Esophagus muscularis mucosa (tissue), 4 donors: ENCODE results near the gene WDR48.

Experiments used
- EP300 ChIP-seq: sonication (generic); formaldehyde crosslinking; IDR thresholded peaks from one replicate; pipeline ENCODE4 v1.6.1; 2017; ENCODE audit warnings: antibody characterized with exemption
- POLR2A ChIP-seq: fragments of 450-650 bp; IDR thresholded peaks from one replicate; pipeline ENCODE4 v1.6.1; 2017; ENCODE audit warnings: antibody characterized with exemption, moderate library complexity, mild to moderate bottlenecking, low read depth
- TF ChIP-seq, protein P1 (sequence below), 3 experiments: fragments of 200-600 bp in 2 of 3; fragments of 450-650 bp in 1 of 3; sonication (generic) in 2 of 3; IDR thresholded peaks; one replicate each; pipeline ENCODE4 v1.5.1; 2017 to 2019; ENCODE audit warnings: antibody characterized with exemption in 3 of 3, mild to moderate bottlenecking in 2 of 3, moderate library complexity in 1 of 3

DNA sequence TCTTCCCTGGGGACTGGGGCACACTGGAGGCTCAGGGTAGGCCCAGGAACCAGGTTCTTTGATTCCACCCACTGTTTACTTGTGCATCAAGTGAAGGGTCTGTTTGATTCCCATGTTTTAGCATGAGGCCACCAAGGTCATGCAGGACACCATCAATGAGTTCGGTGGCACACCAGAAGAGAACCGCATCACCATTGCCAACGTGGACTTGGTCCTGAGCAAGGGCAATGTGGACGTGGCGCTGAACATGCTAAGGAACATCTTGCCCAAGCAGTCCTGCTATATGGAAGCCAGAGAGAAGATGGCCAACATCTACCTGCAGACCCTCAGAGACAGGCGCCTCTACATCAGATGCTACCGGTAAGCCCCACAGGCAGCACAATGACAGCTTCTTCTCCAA, 77.1 kb downstream of the WDR48 start:
- TF ChIP-seq, protein P1, sequence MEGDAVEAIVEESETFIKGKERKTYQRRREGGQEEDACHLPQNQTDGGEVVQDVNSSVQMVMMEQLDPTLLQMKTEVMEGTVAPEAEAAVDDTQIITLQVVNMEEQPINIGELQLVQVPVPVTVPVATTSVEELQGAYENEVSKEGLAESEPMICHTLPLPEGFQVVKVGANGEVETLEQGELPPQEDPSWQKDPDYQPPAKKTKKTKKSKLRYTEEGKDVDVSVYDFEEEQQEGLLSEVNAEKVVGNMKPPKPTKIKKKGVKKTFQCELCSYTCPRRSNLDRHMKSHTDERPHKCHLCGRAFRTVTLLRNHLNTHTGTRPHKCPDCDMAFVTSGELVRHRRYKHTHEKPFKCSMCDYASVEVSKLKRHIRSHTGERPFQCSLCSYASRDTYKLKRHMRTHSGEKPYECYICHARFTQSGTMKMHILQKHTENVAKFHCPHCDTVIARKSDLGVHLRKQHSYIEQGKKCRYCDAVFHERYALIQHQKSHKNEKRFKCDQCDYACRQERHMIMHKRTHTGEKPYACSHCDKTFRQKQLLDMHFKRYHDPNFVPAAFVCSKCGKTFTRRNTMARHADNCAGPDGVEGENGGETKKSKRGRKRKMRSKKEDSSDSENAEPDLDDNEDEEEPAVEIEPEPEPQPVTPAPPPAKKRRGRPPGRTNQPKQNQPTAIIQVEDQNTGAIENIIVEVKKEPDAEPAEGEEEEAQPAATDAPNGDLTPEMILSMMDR (IDR thresholded peaks at IDR 0.05): no peak
- TF ChIP-seq POLR2A: no peak
- TF ChIP-seq EP300: no peak
